G401 (cell line): ENCODE results near the gene SLC17A2. TPM values are rescaled to one million over a fixed set of nuclear protein-coding genes. Genes with fewer than 3 reads are reported as not detected.

ENCODE experiments used
- DNase-seq: peaks from one replicate; pipeline ENCODE4 v3.0.0-alpha.2; 2015; ENCODE audit warnings: low spot score
- in situ Hi-C: cut with HindIII; loops from 2 replicates; pipeline ENCODE4 v1.10.0; 2016; ENCODE audit warnings: low sequenced_read_pairs, mixed read lengths
- total RNA-seq: library from RNA; depleted of rRNA; stranded (reverse); fragments of >200 nt; shearing (Covaris generic); gene quantifications from 2 replicates; pipeline ENCODE4 v1.2.3, GENCODE V29; 2014; rRNA removed

SLC17A2 gene
- total RNA-seq, result not detected in 2 replicates

- in situ Hi-C loops, result no loop called here
- no peak for DNase-seq
These were observed at the start of gene SLC17A2 for GRCh38 chr6:25930532-25931410. SLC17A2 (minus strand) TSS chr6:25930691; CDS start chr6:25925796, 4,895 bp downstream.

- in situ Hi-C loops, result no loop called here
- DNase-seq, result no peak
These were observed 45.6 kb upstream of the SLC17A2 start for GRCh38 chr6:25975923-25976560.

- DNase-seq, result no peak
- in situ Hi-C loops, result no loop called here
These were observed 43.5 kb upstream of the SLC17A2 start for GRCh38 chr6:25973923-25974555.

GRCh38 chr6:25972902-25973301 lies 42.4 kb upstream of the SLC17A2 start:
- in situ Hi-C loops, result no loop called here
- DNase-seq, result no peak

GRCh38 chr6:25972128-25972527 lies 41.6 kb upstream of the SLC17A2 start:
- DNase-seq, result no peak
- in situ Hi-C loops, result no loop called here

- in situ Hi-C loops, result no loop called here
- DNase-seq, result no peak
These were observed 40.8 kb upstream of the SLC17A2 start for GRCh38 chr6:25971187-25971821.

- in situ Hi-C loops, result no loop called here
- DNase-seq, result no peak
These were observed 38.3 kb upstream of the SLC17A2 start for GRCh38 chr6:25968769-25969168.

GRCh38 chr6:25966711-25967110 lies 36.2 kb upstream of the SLC17A2 start:
- no peak for DNase-seq
- in situ Hi-C loops, result no loop called here

- in situ Hi-C loops, result no loop called here
- DNase-seq, result no peak
These were observed 34.6 kb upstream of the SLC17A2 start for GRCh38 chr6:25965058-25965457.

GRCh38 chr6:25963426-25964123 lies 33.1 kb upstream of the SLC17A2 start:
- in situ Hi-C loops, result no loop called here
- DNase-seq, result no peak

- in situ Hi-C loops, result no loop called here
- peak; percentile 7 for DNase-seq
These were observed 31.9 kb upstream of the SLC17A2 start, which contains the start of gene TRIM38 for GRCh38 chr6:25962149-25963127. TRIM38 (plus strand) TSS chr6:25962802; CDS start chr6:25966523, 3,721 bp downstream.

GRCh38 chr6:25961619-25962148 lies 31.2 kb upstream of the SLC17A2 start:
- DNase-seq, result no peak
- in situ Hi-C loops, result no loop called here

GRCh38 chr6:25960734-25961133 lies 30.2 kb upstream of the SLC17A2 start:
- DNase-seq, result no peak
- in situ Hi-C loops, result no loop called here

GRCh38 chr6:25959890-25960536 lies 29.5 kb upstream of the SLC17A2 start:
- in situ Hi-C loops, result no loop called here
- DNase-seq, result no peak

- in situ Hi-C loops, result no loop called here
- no peak for DNase-seq
These were observed 28.2 kb upstream of the SLC17A2 start for GRCh38 chr6:25958700-25959162.

- in situ Hi-C loops, result no loop called here
- DNase-seq, result no peak
These were observed 25.7 kb upstream of the SLC17A2 start for GRCh38 chr6:25956226-25956625.

GRCh38 chr6:25954756-25955155 lies 24.3 kb upstream of the SLC17A2 start:
- DNase-seq, result no peak
- in situ Hi-C loops, result no loop called here
